Measurements from ENCODE around the gene UBE4B.
"Not testable (repeated sequence)": the region's sequence is repeated elsewhere in the genome, so short reads cannot be mapped to it uniquely, and the experiment has no call there.

The UBE4B gene

GRCh38 chr1:10213186-10213705, 180.5 kb downstream of the UBE4B start:
- no peak for DNase-seq

- no peak for DNase-seq
Observed at GRCh38 chr1:10216090-10216749, 183.5 kb downstream of the UBE4B start.

GRCh38 chr1:10217748-10218441, 185.1 kb downstream of the UBE4B start:
- no peak for DNase-seq

- no peak for DNase-seq
Observed at GRCh38 chr1:10220200-10220599, 187.4 kb downstream of the UBE4B start.

GRCh38 chr1:10220657-10221056, 187.9 kb downstream of the UBE4B start:
- not testable (repeated sequence) for DNase-seq

GRCh38 chr1:10225573-10225972, 192.8 kb downstream of the UBE4B start:
- DNase-seq = no peak

- DNase-seq = no peak
Observed at GRCh38 chr1:10228528-10228927, 195.8 kb downstream of the UBE4B start.

- DNase-seq = no peak
Observed at GRCh38 chr1:10229903-10230302, 197.1 kb downstream of the UBE4B start.
